SU-DHL-6 (cell line): ENCODE results near the gene NSA2.
"Not testable (repeated sequence)": the region's sequence is repeated elsewhere in the genome, so short reads cannot be mapped to it uniquely, and the experiment has no call there.

Source experiments
- H2AFZ ChIP-seq: fragments of 200-600 bp; sonication (generic); 2 replicates; pipeline ENCODE4 v1.6.1; 2014; ENCODE audit warnings: low read depth, mild to moderate bottlenecking, moderate library complexity, mixed read lengths, antibody characterized with exemption, low read length; ENCODE audit not compliant: severe bottlenecking
- H3F3A ChIP-seq: fragments of 200-600 bp; shearing (Covaris generic); 2 replicates; pipeline ENCODE4 v1.6.0; 2016; ENCODE audit warnings: antibody characterized with exemption, mild to moderate bottlenecking; ENCODE audit not compliant: insufficient read depth
- H3K27ac ChIP-seq: fragments of 200-600 bp; sonication (generic); 2 replicates; pipeline ENCODE4 v1.5.1; 2016; ENCODE audit warnings: low read depth, mild to moderate bottlenecking, low read length, moderate library complexity, mixed read lengths
- H3K27me3 ChIP-seq: fragments of 200-600 bp; sonication (generic), shearing (Covaris generic); 2 replicates; pipeline ENCODE4 v1.6.0; 2014; ENCODE audit warnings: mild to moderate bottlenecking, low read length
- H3K36me3 ChIP-seq: fragments of 200-600 bp; sonication (generic); 2 replicates; pipeline ENCODE4 v1.6.1; 2014; ENCODE audit warnings: mild to moderate bottlenecking, low read length, mixed read lengths
- H3K4me2 ChIP-seq: fragments of 300-600, 200-600 bp; shearing (Covaris generic), sonication (generic); 2 replicates; pipeline ENCODE4 v1.6.0; 2014; ENCODE audit warnings: low read length, low read depth, mild to moderate bottlenecking; ENCODE audit not compliant: poor library complexity, severe bottlenecking
- H3K4me3 ChIP-seq: fragments of 200-600 bp; sonication (generic); 2 replicates; pipeline ENCODE4 v1.5.1; 2014; ENCODE audit warnings: antibody characterized with exemption, low read length, mild to moderate bottlenecking, mixed read lengths; ENCODE audit not compliant: insufficient read depth, poor library complexity, severe bottlenecking
- H3K79me2 ChIP-seq: fragments of 200-600 bp; sonication (generic); 2 replicates; pipeline ENCODE4 v1.6.1; 2014; ENCODE audit warnings: mild to moderate bottlenecking, low read length, moderate library complexity; ENCODE audit not compliant: insufficient read depth
- H3K9ac ChIP-seq: fragments of 200-600 bp; sonication (generic); 2 replicates; pipeline ENCODE4 v1.7.0; 2014; ENCODE audit warnings: mild to moderate bottlenecking, low read length
- H3K9me2 ChIP-seq: fragments of 200-600 bp; sonication (generic); replicated peaks from 2 replicates; pipeline ENCODE4 v1.6.1; 2014; ENCODE audit warnings: low read length; ENCODE audit not compliant: insufficient read depth
- H3K9me3 ChIP-seq: fragments of 200-600 bp; sonication (generic); 2 replicates; pipeline ENCODE4 v1.6.1; 2014; ENCODE audit warnings: low read length, mixed read lengths; ENCODE audit not compliant: insufficient read depth
- H4K20me1 ChIP-seq: fragments of 200-600 bp; sonication (generic); 2 replicates; pipeline ENCODE4 v1.6.1; 2014; ENCODE audit warnings: low read depth, mild to moderate bottlenecking, antibody characterized with exemption, low read length, moderate library complexity, mixed read lengths
- CTCF ChIP-seq: fragments of 200-600 bp; sonication (generic); IDR thresholded peaks from one replicate; pipeline ENCODE4 v1.5.1; 2017; ENCODE audit warnings: antibody characterized with exemption, mild to moderate bottlenecking, low read length, moderate library complexity; ENCODE audit not compliant: insufficient read depth, poor library complexity, severe bottlenecking
- EZH2phosphoT487 ChIP-seq: fragments of 200-600 bp; sonication (generic), shearing (Covaris generic); conservative IDR thresholded peaks from 2 replicates; pipeline ENCODE4 v1.6.1; 2018; ENCODE audit warnings: mild to moderate bottlenecking, antibody characterized with exemption, low read length, moderate library complexity, mixed read lengths

Gene NSA2

DNA sequence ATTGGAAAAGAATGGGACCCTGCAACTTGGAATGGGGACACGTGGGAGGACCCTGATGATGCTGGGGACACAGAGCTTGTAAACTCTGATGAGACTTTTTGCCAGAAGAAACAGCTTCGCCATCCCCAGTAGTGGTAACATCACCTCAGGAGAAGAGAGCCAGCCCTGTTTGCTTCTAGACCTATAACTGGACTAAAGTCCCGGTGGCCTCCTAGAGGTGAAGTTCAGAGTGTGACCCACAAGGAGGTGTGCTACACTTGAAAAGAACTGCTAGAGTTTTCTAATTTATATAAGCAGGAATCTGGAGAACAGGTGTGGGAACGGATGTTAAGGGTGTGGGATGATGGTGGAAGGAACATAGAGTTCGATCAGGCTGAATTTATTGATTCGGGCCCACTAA, 19.8 kb downstream of the NSA2 start:
- Histone ChIP-seq H3K36me3 (no peaks in the 10 kb centered on the region), H3K9me2 (no peaks in the 10 kb centered on the region), H3K4me3 (no peak overlapping the region), H3K9ac (no peak overlapping the region), H3K79me2 (no peaks in the 10 kb centered on the region), H3K27me3 (no peaks in the 10 kb centered on the region), H2AFZ (no peak overlapping the region), H4K20me1 (no peaks in the 10 kb centered on the region), H3F3A (no peaks in the 10 kb centered on the region), H3K27ac (no peak overlapping the region), H3K9me3 (no peaks in the 10 kb centered on the region), H3K4me2 (no peak overlapping the region)
- TF ChIP-seq CTCF = no peak
- TF ChIP-seq EZH2phosphoT487 = no peak

DNA sequence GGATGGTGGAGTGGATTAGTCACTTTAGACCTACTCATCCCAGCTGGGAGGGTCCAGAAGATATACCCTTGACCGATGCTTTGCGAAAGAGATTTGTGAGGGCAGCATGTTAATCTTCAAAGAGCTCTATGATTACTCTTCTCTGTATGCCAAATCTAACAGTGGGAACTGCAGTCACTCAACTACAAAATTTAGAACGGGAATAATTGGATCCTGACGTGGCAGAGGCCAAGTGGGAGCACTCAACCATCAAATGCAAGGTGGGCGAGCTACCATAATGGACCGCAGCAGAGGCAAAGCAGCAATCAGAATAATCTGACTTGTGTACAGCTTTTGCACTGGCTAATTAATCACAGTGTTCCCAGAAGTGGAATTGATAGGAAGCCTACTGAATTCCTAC, 20.4 kb downstream of the NSA2 start:
- H3K27me3 ChIP-seq = no peaks in the 10 kb centered on the region
- H3K9ac ChIP-seq = no peak overlapping the region
- H3F3A ChIP-seq = no peaks in the 10 kb centered on the region
- H3K9me2 ChIP-seq = no peaks in the 10 kb centered on the region
- no peak overlapping the region for H2AFZ ChIP-seq
- H4K20me1 ChIP-seq = no peaks in the 10 kb centered on the region
- TF ChIP-seq CTCF (no peak), EZH2phosphoT487 (no peak)
- H3K9me3 ChIP-seq = no peaks in the 10 kb centered on the region
- H3K27ac ChIP-seq = no peak overlapping the region
- no peaks in the 10 kb centered on the region for H3K79me2 ChIP-seq
- no peaks in the 10 kb centered on the region for H3K36me3 ChIP-seq
- H3K4me2 ChIP-seq = no peak overlapping the region
- no peak overlapping the region for H3K4me3 ChIP-seq

GRCh38 chr5:74791669-74792068, 24.6 kb downstream of the NSA2 start:
- H3K79me2 ChIP-seq, H3K27me3 ChIP-seq, H3K4me2 ChIP-seq, H3K9me3 ChIP-seq, H3K4me3 ChIP-seq, H3K36me3 ChIP-seq, H3F3A ChIP-seq, H4K20me1 ChIP-seq, H2AFZ ChIP-seq, H3K9me2 ChIP-seq, H3K27ac ChIP-seq, H3K9ac ChIP-seq: not testable (repeated sequence)

DNA sequence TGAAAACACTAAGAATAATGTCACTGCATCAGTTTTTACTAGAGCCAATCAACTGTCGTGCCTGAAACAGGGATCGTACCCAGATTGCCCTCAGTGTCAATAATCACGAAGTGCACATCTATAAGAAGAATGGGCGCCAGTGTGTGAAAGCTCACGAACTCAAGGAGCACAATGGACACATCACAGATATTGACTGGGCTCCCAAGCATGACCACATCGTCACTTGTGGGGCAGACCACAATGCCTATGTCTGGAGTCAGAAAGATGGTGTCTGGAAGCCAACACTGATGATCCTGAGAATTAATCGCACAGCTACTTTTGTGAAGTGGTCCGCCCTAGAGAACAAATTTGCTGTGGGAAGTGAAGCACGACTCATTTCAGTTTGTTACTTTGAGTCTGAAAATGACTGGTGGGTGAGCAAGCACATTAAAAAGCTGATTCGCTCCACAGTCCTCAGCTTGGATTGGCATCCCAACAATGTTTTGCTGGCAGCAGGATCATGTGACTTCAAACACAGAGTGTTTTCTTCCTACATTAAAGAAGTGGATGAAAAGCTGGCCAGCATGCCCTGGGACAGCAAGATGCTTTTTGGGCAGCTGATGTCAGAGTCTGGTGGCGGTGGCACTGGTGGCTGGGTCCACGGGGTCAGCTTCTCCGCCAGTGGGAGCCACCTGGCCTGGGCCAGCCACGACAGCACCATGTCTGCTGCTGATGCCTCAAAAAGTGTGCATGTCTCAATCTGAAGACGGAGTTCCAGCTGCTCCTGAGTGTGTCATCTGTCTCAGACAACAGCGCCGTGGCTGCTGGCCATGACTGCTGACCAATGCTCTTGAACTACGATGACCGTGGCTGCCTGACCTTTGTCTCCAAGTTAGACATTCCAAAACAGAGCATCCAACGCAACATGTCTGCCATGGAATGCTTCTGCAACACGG, 32.2 kb downstream of the NSA2 start:
- H3K36me3 ChIP-seq = no peaks in the 10 kb centered on the region
- H3F3A ChIP-seq = no peaks in the 10 kb centered on the region
- no peaks in the 10 kb centered on the region for H4K20me1 ChIP-seq
- H2AFZ ChIP-seq = no peak overlapping the region
- H3K9ac ChIP-seq = no peak overlapping the region
- H3K79me2 ChIP-seq = no peaks in the 10 kb centered on the region
- no peaks in the 10 kb centered on the region for H3K27me3 ChIP-seq
- no peaks in the 10 kb centered on the region for H3K9me3 ChIP-seq
- TF ChIP-seq CTCF (no peak), EZH2phosphoT487 (no peak)
- no peak overlapping the region for H3K4me3 ChIP-seq
- no peak overlapping the region for H3K4me2 ChIP-seq
- H3K27ac ChIP-seq = no peak overlapping the region
- no peaks in the 10 kb centered on the region for H3K9me2 ChIP-seq
